Keratinocyte (primary cell): Measurements from ENCODE around the gene NUBP2. TPM values are rescaled to one million over a fixed set of nuclear protein-coding genes. Genes with fewer than 3 reads are reported as not detected.

Experiments
- DNase-seq: peaks from one replicate; pipeline ENCODE4 v3.0.0-alpha.2; 2011; ENCODE audit warnings: low read depth, missing footprints, low spot score
- FAIRE-seq: peaks from 2 replicates; lab custom pipeline; 2011; peaks lifted over from hg19 to GRCh38; lab: Jason Lieb, UNC
- H2AFZ ChIP-seq: 2 replicates; pipeline ENCODE4 v1.6.0; 2012; ENCODE audit warnings: low read length, control low read depth, inconsistent platforms; ENCODE audit not compliant: control insufficient read depth
- H3K27ac ChIP-seq: 2 replicates; pipeline ENCODE4 v1.5.1; 2011; ENCODE audit warnings: low read length; ENCODE audit not compliant: control insufficient read depth, insufficient read depth
- H3K27me3 ChIP-seq: 3 replicates; pipeline ENCODE4 v1.6.0; 2011; ENCODE audit warnings: low read length; ENCODE audit not compliant: control insufficient read depth, insufficient read depth; ENCODE audit errors: extremely low read depth
- H3K36me3 ChIP-seq, 2 experiments: 2 replicates in 1 of 2; 3 replicates in 1 of 2; pipeline ENCODE4 v1.5.1; 2011; ENCODE audit warnings: low read length in 2 of 2, mild to moderate bottlenecking in 1 of 2; ENCODE audit not compliant: control insufficient read depth in 2 of 2, insufficient read depth in 2 of 2; ENCODE audit errors: extremely low read depth in 1 of 2
- H3K4me1 ChIP-seq: 3 replicates; pipeline ENCODE4 v1.5.1; 2011; ENCODE audit warnings: low read length; ENCODE audit not compliant: control insufficient read depth, insufficient read depth; ENCODE audit errors: extremely low read depth
- H3K4me2 ChIP-seq: 3 replicates; pipeline ENCODE4 v1.6.0; 2011; ENCODE audit warnings: low read depth, low read length; ENCODE audit not compliant: control insufficient read depth, insufficient read depth; ENCODE audit errors: extremely low read depth
- H3K4me3 ChIP-seq, 3 experiments: fragments of 200-600 bp in 1 of 3; sonication (generic) in 1 of 3; 2 replicates in 2 of 3; 3 replicates in 1 of 3; pipeline ENCODE4 v1.5.1; 2011 to 2016; ENCODE audit warnings: low read length in 3 of 3, mild to moderate bottlenecking in 3 of 3, control low read depth in 2 of 3, inconsistent platforms in 1 of 3, low read depth in 1 of 3, mixed read lengths in 1 of 3, mixed run types in 1 of 3, moderate library complexity in 1 of 3; ENCODE audit not compliant: control insufficient read depth in 2 of 3, insufficient read depth in 2 of 3; ENCODE audit errors: extremely low read depth in 1 of 3
- H3K79me2 ChIP-seq: 2 replicates; pipeline ENCODE4 v1.6.0; 2012; ENCODE audit warnings: low read length; ENCODE audit not compliant: control insufficient read depth, insufficient read depth
- H3K9ac ChIP-seq: 3 replicates; pipeline ENCODE4 v1.6.0; 2011; ENCODE audit warnings: low read length; ENCODE audit not compliant: control insufficient read depth, insufficient read depth; ENCODE audit errors: extremely low read depth
- H3K9me1 ChIP-seq: 3 replicates; pipeline ENCODE4 v1.6.0; 2011; ENCODE audit warnings: low read length; ENCODE audit not compliant: control insufficient read depth, insufficient read depth; ENCODE audit errors: extremely low read depth
- H3K9me3 ChIP-seq: 2 replicates; pipeline ENCODE4 v1.5.1; 2012; ENCODE audit warnings: low read depth, low read length; ENCODE audit not compliant: control insufficient read depth
- H4K20me1 ChIP-seq: 3 replicates; pipeline ENCODE4 v1.6.0; 2011; ENCODE audit warnings: low read length; ENCODE audit not compliant: control insufficient read depth, insufficient read depth; ENCODE audit errors: extremely low read depth
- EZH2 ChIP-seq: IDR thresholded peaks from one replicate; pipeline ENCODE4 v1.6.1; 2012; ENCODE audit warnings: inconsistent platforms, mild to moderate bottlenecking, low read length, moderate library complexity
- dilution Hi-C: fragments of 300-500 bp; cut with MboI; formaldehyde crosslinking; loops from one replicate; pipeline ENCODE4 v1.7.0; 2020; ENCODE audit warnings: low sequenced_read_pairs; ENCODE audit not compliant: extremely low pct_ligation_motif_present
- polyA plus RNA-seq, 5 experiments: library from polyadenylated mRNA; depleted of rRNA in 3 of 5; stranded (reverse) in 3 of 5; stranded (forward) in 1 of 5; unstranded in 1 of 5; fragments of >200 nt; gene quantifications; 1 replicate in 1 of 5; 2 replicates in 3 of 5; 3 replicates in 1 of 5; pipeline versions ENCODE4 v1.2.1 to v1.2.3, GENCODE V29; 2011 to 2012; ENCODE audit warnings: missing spikeins in 2 of 5, low read depth in 1 of 5, low replicate concordance in 1 of 5
- TF ChIP-seq, protein P1 (sequence below), 3 experiments: IDR thresholded peaks in 1 of 3; conservative IDR thresholded peaks in 1 of 3; optimal IDR thresholded peaks in 1 of 3; 2 replicates in 2 of 3; 3 replicates in 1 of 3; pipeline versions ENCODE3 to v1.5.1; 2011; ENCODE audit warnings: low read length in 3 of 3, mild to moderate bottlenecking in 3 of 3, moderate library complexity in 2 of 3, control low read depth in 1 of 3, inconsistent platforms in 1 of 3; ENCODE audit not compliant: insufficient read depth in 2 of 3; ENCODE audit errors: extremely low read depth in 1 of 3

Gene NUBP2
- polyA plus RNA-seq, 1 donor (not counting 4 experiments of a cell fraction or from before 2014, with no cell fraction given) = 24.4 TPM

DNA sequence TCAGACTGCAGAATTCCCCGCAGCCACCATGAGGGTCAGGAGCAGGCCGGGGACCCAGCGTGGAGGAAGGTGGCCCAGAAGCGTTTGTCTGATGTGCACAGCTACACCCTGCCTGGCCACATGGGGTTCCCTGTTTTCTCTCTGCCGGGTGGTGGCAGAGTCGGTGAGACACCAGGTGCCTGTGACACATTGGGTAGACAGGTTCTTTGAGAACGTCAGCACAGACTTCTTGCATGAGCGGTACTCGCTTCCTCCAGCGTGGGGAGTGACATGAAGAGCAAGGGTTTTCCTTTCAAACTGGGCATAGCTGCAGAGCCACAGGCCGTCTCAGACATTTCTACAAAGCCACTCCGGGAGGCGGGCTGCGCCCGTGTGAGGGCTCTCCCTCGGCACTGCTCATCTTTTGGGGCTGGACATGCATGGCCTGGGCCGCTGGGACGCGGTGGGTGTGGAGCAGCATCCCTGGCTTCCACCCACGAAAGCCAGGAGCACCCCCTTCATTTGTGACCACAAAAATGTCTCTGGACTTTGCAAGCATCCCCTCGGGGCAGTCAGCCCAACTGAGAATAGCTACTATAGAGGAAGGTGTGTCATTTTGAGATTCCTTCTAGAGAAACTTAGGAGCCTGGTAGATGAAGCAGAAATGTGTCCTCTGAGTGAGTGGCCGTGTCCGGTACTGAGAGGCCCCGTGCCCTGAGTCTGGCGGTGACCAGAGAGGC, 37.4 kb upstream of the NUBP2 start:
- no peaks in the 10 kb centered on the region for H3K79me2 ChIP-seq
- peaks cover 22 to 31% of the 10 kb centered on the region in 2 experiments for H3K36me3 ChIP-seq
- dilution Hi-C loops = no loop called here
- no peaks in the 10 kb centered on the region for H3K9me3 ChIP-seq
- no peaks in the 10 kb centered on the region for H3K27me3 ChIP-seq
- H2AFZ ChIP-seq = no peak overlapping the region
- DNase-seq (no peak), FAIRE-seq (no peak)
- H3K4me1 ChIP-seq = peaks cover 4% of the 10 kb centered on the region
- H4K20me1 ChIP-seq = peaks cover 2% of the 10 kb centered on the region
- TF ChIP-seq EZH2 = no peak
- TF ChIP-seq, protein P1, sequence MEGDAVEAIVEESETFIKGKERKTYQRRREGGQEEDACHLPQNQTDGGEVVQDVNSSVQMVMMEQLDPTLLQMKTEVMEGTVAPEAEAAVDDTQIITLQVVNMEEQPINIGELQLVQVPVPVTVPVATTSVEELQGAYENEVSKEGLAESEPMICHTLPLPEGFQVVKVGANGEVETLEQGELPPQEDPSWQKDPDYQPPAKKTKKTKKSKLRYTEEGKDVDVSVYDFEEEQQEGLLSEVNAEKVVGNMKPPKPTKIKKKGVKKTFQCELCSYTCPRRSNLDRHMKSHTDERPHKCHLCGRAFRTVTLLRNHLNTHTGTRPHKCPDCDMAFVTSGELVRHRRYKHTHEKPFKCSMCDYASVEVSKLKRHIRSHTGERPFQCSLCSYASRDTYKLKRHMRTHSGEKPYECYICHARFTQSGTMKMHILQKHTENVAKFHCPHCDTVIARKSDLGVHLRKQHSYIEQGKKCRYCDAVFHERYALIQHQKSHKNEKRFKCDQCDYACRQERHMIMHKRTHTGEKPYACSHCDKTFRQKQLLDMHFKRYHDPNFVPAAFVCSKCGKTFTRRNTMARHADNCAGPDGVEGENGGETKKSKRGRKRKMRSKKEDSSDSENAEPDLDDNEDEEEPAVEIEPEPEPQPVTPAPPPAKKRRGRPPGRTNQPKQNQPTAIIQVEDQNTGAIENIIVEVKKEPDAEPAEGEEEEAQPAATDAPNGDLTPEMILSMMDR (optimal IDR thresholded peaks at IDR 0.05 in 1 of 3, IDR thresholded peaks at IDR 0.05 in 1 of 3, conservative IDR thresholded peaks at IDR 0.05 in 1 of 3; ENCODE audit: extremely low read depth in 1 of 3, insufficient read depth in 2 of 3, low read length in 3 of 3) = no peak
- H3K4me3 ChIP-seq = no peak overlapping the region
- H3K9me1 ChIP-seq = no peaks in the 10 kb centered on the region
- no peak overlapping the region for H3K9ac ChIP-seq
- no peak overlapping the region for H3K27ac ChIP-seq
- no peak overlapping the region for H3K4me2 ChIP-seq

DNA sequence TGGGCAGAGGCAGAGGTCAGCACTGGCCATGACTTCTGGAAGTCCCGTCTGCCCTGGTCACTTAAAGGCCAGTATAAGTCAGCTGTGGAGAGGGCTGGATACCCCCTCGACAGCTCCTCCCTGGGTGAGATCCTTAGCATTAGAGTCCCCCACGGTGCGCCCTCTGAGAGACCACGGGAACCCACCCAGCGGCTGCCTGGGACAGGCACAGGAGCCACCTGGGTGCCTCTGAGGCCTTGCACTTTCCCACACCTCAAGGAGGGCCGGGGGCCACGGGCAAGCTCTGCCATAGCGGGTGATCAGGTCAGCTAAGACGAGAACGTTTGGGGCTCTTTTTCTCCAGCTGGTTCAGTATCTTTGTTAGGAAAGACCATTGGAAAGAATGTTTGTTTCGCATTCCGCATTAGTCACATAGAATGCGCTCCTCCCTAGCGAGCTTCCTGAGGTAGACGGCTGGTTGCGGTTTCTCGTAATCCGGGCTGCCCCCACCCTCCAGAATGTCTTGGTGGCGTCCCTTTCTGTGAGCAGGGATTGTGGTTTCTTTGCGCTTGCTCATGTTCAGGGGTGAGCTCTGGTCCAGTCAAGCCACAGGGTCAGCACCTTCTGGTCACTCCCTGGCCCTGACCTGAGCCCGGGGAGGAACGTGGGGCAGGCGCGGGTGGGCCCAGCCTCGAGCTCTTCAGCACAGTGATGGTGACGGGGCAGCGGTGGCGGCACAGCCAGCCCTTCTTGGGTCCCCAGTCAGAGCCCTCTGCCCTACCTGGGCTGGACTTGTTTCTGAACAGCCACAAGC, 36.7 kb upstream of the NUBP2 start:
- dilution Hi-C loops = no loop called here
- Histone ChIP-seq H3K4me1 (peaks cover 4% of the 10 kb centered on the region), H4K20me1 (peaks cover 2% of the 10 kb centered on the region), H3K9me1 (no peaks in the 10 kb centered on the region), H3K4me2 (no peak overlapping the region), H2AFZ (no peak overlapping the region), H3K79me2 (no peaks in the 10 kb centered on the region), H3K4me3 (no peak overlapping the region), H3K9ac (no peak overlapping the region), H3K36me3 (peaks cover 22 to 28% of the 10 kb centered on the region in 2 experiments), H3K27me3 (no peaks in the 10 kb centered on the region), H3K27ac (no peak overlapping the region), H3K9me3 (no peaks in the 10 kb centered on the region)
- no peak for TF ChIP-seq EZH2
- TF ChIP-seq, protein P1 (optimal IDR thresholded peaks at IDR 0.05 in 1 of 3, IDR thresholded peaks at IDR 0.05 in 1 of 3, conservative IDR thresholded peaks at IDR 0.05 in 1 of 3; ENCODE audit: extremely low read depth in 1 of 3, insufficient read depth in 2 of 3, low read length in 3 of 3) = no peak
- no peak for FAIRE-seq
- DNase-seq = no peak
